ENCODE data around the gene SCAPER. TPM values are rescaled to one million over a fixed set of nuclear protein-coding genes. Genes with fewer than 3 reads are reported as not detected.
"Not testable (repeated sequence)": the region's sequence is repeated elsewhere in the genome, so short reads cannot be mapped to it uniquely, and the experiment has no call there.

Gene SCAPER
- total and polyA plus RNA-seq, 2 of the 4 experiments (the other 2 are of a cell fraction): 2.9 to 9.7 TPM

GRCh38 chr15:76875911-76876310, 29.2 kb downstream of the SCAPER start:
- DNase-seq: no peak
- H4K5ac ChIP-seq (ENCODE audit: low read depth, low read length): no peak overlapping the region
- H3K9ac ChIP-seq (ENCODE audit: low read depth, low read length): no peak overlapping the region
- in situ Hi-C loops (cut with MboI; ENCODE audit: low sequenced_read_pairs): no loop called here
- ATAC-seq (ENCODE audit: low read depth): no peak
- no peak overlapping the region for H3K18ac ChIP-seq (ENCODE audit: low read depth, low read length)
- no peaks in the 10 kb centered on the region for H3K9me3 ChIP-seq (ENCODE audit: control insufficient read depth, insufficient read depth, low read length)
- H3K56ac ChIP-seq (ENCODE audit: extremely low read depth, insufficient read depth, low read length): no peak overlapping the region
- H2BK20ac ChIP-seq (ENCODE audit: low read depth, low read length): no peak overlapping the region
- dilution Hi-C loops (cut with HindIII; ENCODE audit: low sequenced_read_pairs, unreplicated experiment): no loop called here
- H4K91ac ChIP-seq (ENCODE audit: insufficient read depth, low read depth, low read length): no peak overlapping the region
- H3K27ac ChIP-seq (ENCODE audit: insufficient read depth, low read length): no peak overlapping the region
- H2AK5ac ChIP-seq (ENCODE audit: low read depth, low read length): no peak overlapping the region
- H2AK9ac ChIP-seq (replicated peaks; ENCODE audit: low read depth, low read length, poor library complexity): no peak overlapping the region
- H3K9me1 ChIP-seq (ENCODE audit: insufficient read depth, low read length): no peaks in the 10 kb centered on the region
- no peaks in the 10 kb centered on the region for H4K20me1 ChIP-seq (ENCODE audit: insufficient read depth, low read length)
- no peak overlapping the region for H3K4me2 ChIP-seq (ENCODE audit: low read depth, low read length)
- H3K4ac ChIP-seq (ENCODE audit: low read depth, low read length): no peak overlapping the region
- H3K14ac ChIP-seq (replicated peaks; ENCODE audit: low read depth, low read length): no peak overlapping the region
- no peak overlapping the region for H2BK15ac ChIP-seq (ENCODE audit: low read depth, low read length)
- CTCF ChIA-PET: no interaction called here
- no peak overlapping the region for H4K8ac ChIP-seq (ENCODE audit: low read depth in 2 of 2, low read length in 2 of 2)
- H3K79me1 ChIP-seq (ENCODE audit: low read depth in 1 of 2, low read length in 2 of 2): no peaks in the 10 kb centered on the region
- TF ChIP-seq POLR2A (IDR thresholded peaks at IDR 0.05; ENCODE audit: low read depth, low read length) (no peak), NFE2L2 (IDR thresholded peaks at IDR 0.05; ENCODE audit: low read depth, low read length) (no peak), BHLHE40 (IDR thresholded peaks at IDR 0.05; ENCODE audit: low read depth, low read length) (no peak), RAD21 (IDR thresholded peaks at IDR 0.05; ENCODE audit: low read length) (no peak)
- 97% methylated on average over 11 of the region's 26 CpGs; no CpG with 5 or more reads in 1 of the 2 experiments for WGBS, 2 experiments (ENCODE audit: extremely low coverage in 2 of 2, insufficient read length in 1 of 2)
- H3K27me3 ChIP-seq (ENCODE audit: control insufficient read depth, insufficient read depth, low read length): no peaks in the 10 kb centered on the region
- H3K4me3 ChIP-seq (ENCODE audit: insufficient read depth, low read depth, low read length): no peak overlapping the region
- no peaks in the 10 kb centered on the region for H3K4me1 ChIP-seq (ENCODE audit: control insufficient read depth, insufficient read depth, low read length)
- H2BK120ac ChIP-seq (ENCODE audit: low read depth, low read length): no peak overlapping the region
- intact Hi-C loops (cut with micrococcal nuclease): no loop called here
- no peak overlapping the region for H2BK5ac ChIP-seq (ENCODE audit: low read depth, low read length, poor library complexity, severe bottlenecking)
- POLR2A ChIA-PET (ENCODE audit: unreplicated experiment): no interaction called here
- no peak overlapping the region for H3K23ac ChIP-seq (ENCODE audit: low read depth, low read length)
- peaks cover 1% of the 10 kb centered on the region; the same call in 1 of the 2 replicates for H3K36me3 ChIP-seq (ENCODE audit: control insufficient read depth, insufficient read depth, low read length)
- BruUV-seq (replicated peaks): no TSS peak
- no peak overlapping the region for H2AFZ ChIP-seq (replicated peaks; ENCODE audit: low read length, poor library complexity)

- H3K14ac ChIP-seq (replicated peaks; ENCODE audit: low read depth, low read length); H3K36me3 ChIP-seq (ENCODE audit: control insufficient read depth, insufficient read depth, low read length); DNase-seq; H4K5ac ChIP-seq (ENCODE audit: low read depth, low read length); BruUV-seq (replicated peaks); H3K18ac ChIP-seq (ENCODE audit: low read depth, low read length); H3K9me3 ChIP-seq (ENCODE audit: control insufficient read depth, insufficient read depth, low read length); H3K4me1 ChIP-seq (ENCODE audit: control insufficient read depth, insufficient read depth, low read length); H2BK20ac ChIP-seq (ENCODE audit: low read depth, low read length); in situ Hi-C loops (cut with MboI; ENCODE audit: low sequenced_read_pairs); H2BK15ac ChIP-seq (ENCODE audit: low read depth, low read length); H3K79me1 ChIP-seq (ENCODE audit: low read depth in 1 of 2, low read length in 2 of 2); H2AK5ac ChIP-seq (ENCODE audit: low read depth, low read length); H4K8ac ChIP-seq (ENCODE audit: low read depth in 2 of 2, low read length in 2 of 2); H4K91ac ChIP-seq (ENCODE audit: insufficient read depth, low read depth, low read length); H3K27me3 ChIP-seq (ENCODE audit: control insufficient read depth, insufficient read depth, low read length); H3K4me2 ChIP-seq (ENCODE audit: low read depth, low read length); H2AK9ac ChIP-seq (replicated peaks; ENCODE audit: low read depth, low read length, poor library complexity); H3K4me3 ChIP-seq (ENCODE audit: insufficient read depth, low read depth, low read length); H3K9me1 ChIP-seq (ENCODE audit: insufficient read depth, low read length); dilution Hi-C loops (cut with HindIII; ENCODE audit: low sequenced_read_pairs, unreplicated experiment); H3K9ac ChIP-seq (ENCODE audit: low read depth, low read length); intact Hi-C loops (cut with micrococcal nuclease); POLR2A ChIA-PET (ENCODE audit: unreplicated experiment); H3K23ac ChIP-seq (ENCODE audit: low read depth, low read length); H4K20me1 ChIP-seq (ENCODE audit: insufficient read depth, low read length); H2AFZ ChIP-seq (replicated peaks; ENCODE audit: low read length, poor library complexity); ATAC-seq (ENCODE audit: low read depth); H3K4ac ChIP-seq (ENCODE audit: low read depth, low read length); H3K56ac ChIP-seq (ENCODE audit: extremely low read depth, insufficient read depth, low read length); H2BK120ac ChIP-seq (ENCODE audit: low read depth, low read length); H3K27ac ChIP-seq (ENCODE audit: insufficient read depth, low read length); H2BK5ac ChIP-seq (ENCODE audit: low read depth, low read length, poor library complexity, severe bottlenecking): not testable (repeated sequence)
- WGBS, 2 experiments (ENCODE audit: extremely low coverage in 2 of 2, insufficient read length in 1 of 2): no CpG with 5 or more reads among the region's 2 CpGs
- CTCF ChIA-PET: interaction anchor here (1.4 kb wide), 1 partner anchor 13 kb away, joined by 4 read pairs; no protein-coding TSS in a partner anchor
Observed at GRCh38 chr15:76873066-76873465, 32.1 kb downstream of the SCAPER start.
